HG02885 (cell line): ENCODE results near the gene TSKS.
A peak's percentile ranks its signal among the peaks of the same experiment; 100 is the strongest.

Experiments
- ATAC-seq: cut with Tn5 transposase; IDR thresholded peaks from one replicate; pipeline ENCODE4 v1.9.1; 2021; ENCODE audit warnings: mild to moderate bottlenecking; ENCODE audit not compliant: unreplicated experiment, poor library complexity

TSKS gene

DNA sequence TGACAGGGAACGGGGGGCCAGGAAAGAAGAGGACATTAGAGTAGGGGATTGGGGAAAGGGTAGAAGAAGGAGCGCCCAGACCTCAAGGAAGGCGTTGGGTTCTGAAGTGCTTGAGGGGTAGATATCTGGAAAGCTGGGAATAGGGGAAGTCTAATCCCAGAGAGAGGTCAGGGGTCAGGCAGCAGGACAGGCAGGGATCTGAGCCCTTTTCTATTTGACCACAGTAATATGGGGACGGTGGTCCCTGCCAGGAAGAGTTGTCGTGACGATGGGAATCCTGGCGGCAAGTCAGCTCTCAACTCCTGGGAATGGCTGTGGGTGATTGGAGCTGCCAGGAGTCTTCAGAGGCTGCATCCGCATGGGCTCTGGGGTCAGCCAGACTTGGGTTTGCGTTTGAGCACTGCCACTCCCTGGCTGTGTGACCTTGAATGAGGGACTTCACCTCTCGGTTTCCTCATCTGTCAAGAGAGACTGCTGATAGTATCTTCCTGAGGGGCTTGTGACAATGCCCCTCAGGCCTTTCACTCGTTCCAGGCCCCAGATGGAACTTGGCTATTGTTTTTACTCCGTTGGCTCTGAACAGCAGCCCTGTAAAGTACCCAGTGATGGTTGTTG lies 5.0 kb upstream of the TSKS start:
- no peak for ATAC-seq

- no peak for ATAC-seq
Observed at GRCh38 chr19:49767381-49767780, 4.3 kb upstream of the TSKS start.

DNA sequence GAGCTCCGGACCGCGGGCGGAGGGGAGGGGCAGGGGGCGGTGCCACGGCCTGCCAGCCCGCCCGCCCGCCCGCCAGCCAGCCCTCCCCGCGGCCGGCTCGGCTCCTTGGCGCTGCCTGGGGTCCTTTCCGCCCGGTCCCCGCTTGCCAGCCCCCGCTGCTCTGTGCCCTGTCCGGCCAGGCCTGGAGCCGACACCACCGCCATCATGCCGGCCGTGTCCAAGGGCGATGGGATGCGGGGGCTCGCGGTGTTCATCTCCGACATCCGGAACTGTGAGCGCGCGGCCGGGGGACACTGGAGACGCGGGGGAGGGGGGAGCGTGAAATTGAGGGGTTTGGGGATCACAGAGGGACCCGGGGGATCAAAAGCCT lies 3.8 kb upstream of the TSKS start, which contains the start of gene AP2A1:
Gene AP2A1, plus strand, starts transcription at position 72 of the 370 bp plus-strand sequence. Its CDS starts 133 bp downstream, at position 205.
- ATAC-seq = no peak

DNA sequence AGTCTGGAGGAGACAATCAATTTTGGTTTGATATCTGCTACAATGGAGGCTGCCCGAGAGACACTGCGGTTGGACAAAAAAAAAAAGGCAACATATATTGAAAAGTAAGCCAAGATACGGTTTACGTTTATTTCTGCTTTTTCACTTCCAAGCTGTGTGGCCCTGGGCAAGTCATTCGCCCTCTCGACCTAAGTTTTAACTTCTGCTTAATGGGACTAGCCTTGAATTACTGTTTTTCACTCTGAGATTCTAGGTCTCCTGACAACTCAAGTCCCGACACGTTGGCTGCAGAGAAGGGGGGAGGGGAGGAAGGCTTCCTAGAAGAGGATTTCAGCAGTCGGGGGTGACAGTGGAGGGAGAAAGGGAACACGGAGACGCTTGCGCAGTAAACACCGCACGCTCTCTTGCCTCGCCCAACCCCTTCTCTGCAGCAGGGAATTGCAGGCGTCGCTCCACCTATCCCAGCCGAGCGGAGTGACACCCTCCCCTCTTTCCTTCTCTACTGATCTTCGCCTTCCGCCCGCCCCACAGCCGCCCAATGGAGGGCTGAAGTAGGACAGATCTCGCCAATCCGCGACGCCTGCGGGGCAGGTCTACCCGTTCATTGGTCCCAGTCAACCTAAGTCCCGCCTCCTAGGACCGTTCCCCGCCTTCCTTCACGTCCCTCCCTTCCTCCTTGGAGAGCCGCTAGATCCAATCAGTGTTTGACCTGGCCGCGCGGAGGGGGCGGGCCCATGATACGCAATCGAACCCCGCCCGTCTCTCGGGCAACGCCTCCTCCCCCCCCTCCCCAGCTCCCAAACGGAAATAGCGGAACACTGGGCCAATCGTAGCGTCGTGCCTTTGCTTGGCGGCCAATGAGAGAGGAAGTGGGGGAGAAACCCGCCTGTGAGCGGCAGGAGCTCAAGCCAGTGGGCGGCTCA lies 3.2 kb upstream of the TSKS start:
- ATAC-seq = peak; percentile 92

GRCh38 chr19:49764341-49764740 lies 1.2 kb upstream of the TSKS start:
- ATAC-seq = no peak

GRCh38 chr19:49761625-49762311 lies 1.3 kb downstream of the TSKS start:
- no peak for ATAC-seq

- ATAC-seq = no peak
Observed at GRCh38 chr19:49761249-49761624, 1.9 kb downstream of the TSKS start.

GRCh38 chr19:49758292-49758691 lies 4.8 kb downstream of the TSKS start:
- no peak for ATAC-seq

DNA sequence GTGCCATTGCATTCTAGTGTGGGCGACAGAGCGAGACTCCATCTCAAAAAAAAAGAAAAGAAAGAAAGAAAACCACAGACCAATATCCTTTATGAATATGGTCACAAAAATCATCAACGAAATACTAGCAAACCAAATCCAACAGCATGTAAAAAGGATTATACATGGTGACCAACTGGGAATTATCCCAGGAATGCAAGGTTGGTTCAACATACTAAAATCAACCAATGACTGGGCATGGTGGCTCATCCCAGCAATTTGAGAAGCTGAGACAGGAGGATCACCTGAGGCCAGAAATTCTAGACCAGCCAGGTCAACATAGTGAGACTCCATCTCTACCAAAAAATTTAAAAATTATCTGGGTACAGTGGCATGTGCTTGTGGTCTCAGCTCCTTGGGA lies 7.2 kb downstream of the TSKS start:
- ATAC-seq = no peak

DNA sequence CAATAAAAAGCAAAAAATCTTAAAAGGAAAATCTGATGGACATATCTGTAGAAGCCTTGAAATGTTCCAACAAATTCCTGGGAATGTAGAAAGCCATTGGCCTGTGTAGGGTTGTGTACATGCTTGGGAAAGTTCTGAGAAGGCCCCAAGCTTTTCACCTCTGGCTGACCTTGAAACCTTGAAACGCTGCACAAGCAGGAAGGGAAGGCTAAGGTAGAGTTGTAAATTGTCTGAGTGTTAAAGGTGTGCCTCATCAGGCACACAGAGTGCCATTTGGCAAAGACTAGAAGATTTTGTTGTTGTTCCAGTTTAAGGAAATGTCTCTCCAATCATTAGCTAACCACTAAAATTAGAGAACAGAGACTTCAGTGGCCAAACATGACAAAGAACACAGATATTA lies 10.4 kb downstream of the TSKS start:
- no peak for ATAC-seq

- no peak for ATAC-seq
Observed at GRCh38 chr19:49749771-49750170, 13.3 kb downstream of the TSKS start.

DNA sequence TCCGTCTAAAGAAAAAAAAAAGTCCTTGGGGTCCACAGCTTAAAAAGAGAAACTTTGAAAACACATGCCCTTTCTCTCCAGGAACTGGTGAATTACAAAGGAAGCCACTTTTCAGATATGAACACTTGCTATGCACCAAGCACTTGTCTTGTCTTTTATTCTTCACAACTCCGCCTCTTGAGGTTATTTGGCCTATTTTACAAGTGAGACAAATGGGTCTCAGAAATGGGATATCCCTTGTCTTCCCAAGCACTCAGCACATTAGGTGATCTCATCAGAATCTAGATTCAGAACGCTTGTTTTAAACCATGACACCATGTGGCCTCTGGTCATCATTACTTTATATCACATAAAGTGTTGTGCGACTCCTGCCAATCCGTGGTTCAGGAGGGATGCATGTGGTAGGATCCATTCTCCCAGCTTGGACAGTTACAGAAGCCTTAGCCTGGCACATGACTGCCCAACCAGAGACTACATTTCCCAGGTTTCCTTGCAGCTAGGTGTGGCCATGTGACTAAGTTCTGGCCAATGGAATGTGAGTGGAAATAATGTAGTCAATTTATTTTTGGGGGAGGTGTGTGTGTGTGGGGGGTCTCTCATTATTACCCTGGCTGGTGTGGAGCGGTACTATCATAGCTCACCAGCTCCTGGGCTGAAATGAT lies 13.9 kb downstream of the TSKS start:
- ATAC-seq = no peak

GRCh38 chr19:49746206-49746958 lies 16.7 kb downstream of the TSKS start:
- ATAC-seq = no peak

- no peak for ATAC-seq
Observed at GRCh38 chr19:49744946-49745381, 18.1 kb downstream of the TSKS start.

DNA sequence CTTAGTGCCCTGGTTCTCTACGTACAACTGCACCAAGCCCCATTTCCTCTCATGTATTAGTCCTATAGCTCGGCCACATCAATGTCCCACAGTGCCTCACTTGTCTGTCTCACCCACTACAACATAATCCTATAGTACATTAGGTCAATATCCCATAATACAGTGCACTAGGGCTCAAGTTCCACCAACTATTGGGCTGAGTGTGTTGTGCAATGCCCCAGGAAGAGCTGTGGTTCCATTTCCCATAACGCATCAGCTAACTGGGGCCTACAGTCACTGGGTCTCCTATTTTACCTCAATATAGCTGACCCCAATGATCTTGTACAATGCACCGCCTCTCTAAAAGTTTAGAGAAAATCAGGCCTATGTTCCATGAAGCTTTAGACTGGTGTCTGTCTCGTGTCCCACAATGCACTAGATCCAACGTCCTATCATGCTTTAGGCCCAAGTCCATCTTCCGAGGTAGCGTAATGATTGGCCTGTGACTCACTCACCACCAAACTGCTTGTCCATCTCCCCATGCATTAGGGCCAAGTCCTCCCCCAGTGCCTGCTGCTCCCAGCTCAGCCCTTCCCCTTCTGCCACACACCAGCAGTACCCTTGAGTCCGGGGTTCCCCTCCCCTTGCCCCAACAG lies 21.8 kb downstream of the TSKS start:
- ATAC-seq = no peak

- no peak for ATAC-seq
Observed at GRCh38 chr19:49739933-49740332, 23.2 kb downstream of the TSKS start.

GRCh38 chr19:49739098-49739497 lies 24.0 kb downstream of the TSKS start:
- ATAC-seq = no peak

DNA sequence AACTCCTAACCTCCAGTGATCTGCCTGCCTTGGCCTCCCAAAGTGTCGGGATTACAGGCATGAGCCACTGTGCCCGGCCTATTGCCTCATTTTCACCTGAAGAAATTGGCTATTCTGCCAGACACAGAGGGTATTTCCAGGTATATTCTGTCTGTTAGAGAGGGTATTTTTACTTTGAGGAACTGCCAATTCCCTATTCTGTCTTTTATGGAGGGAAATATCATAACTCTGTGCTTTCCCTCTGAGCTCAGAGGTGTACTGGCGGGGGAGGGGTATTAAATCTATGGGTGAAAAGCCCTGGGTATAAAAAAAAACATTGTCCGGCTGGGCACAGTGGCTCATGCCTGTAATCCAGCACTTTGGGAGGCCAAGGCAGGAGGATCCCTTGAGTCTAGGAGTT lies 24.8 kb downstream of the TSKS start:
- ATAC-seq = no peak

DNA sequence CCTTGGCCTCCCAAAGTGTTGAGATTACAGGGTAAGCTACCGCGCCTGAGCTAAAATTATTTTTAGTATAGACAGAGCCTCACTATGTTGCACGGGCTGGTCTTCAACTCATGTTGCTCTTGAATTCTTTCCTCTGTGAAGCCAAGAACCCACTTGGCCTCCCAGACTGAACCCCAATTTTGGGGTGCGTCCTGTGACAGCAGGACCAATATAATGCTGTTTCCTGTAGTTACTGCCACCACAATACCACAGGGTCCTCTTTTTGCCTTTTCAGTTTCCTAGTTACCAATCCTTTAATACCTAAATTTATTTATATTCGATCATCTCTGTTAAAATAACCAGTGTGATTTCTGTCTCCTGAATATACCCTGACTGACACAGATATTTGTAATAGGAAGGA lies 32.9 kb downstream of the TSKS start:
- ATAC-seq = no peak
